ENCODE data around the gene HNRNPLL. TPM values are rescaled to one million over a fixed set of nuclear protein-coding genes. Genes with fewer than 3 reads are reported as not detected.

The HNRNPLL gene
- total and polyA plus RNA-seq, 4 donors: 7.7 to 18.3 (median 13.1) TPM

DNA sequence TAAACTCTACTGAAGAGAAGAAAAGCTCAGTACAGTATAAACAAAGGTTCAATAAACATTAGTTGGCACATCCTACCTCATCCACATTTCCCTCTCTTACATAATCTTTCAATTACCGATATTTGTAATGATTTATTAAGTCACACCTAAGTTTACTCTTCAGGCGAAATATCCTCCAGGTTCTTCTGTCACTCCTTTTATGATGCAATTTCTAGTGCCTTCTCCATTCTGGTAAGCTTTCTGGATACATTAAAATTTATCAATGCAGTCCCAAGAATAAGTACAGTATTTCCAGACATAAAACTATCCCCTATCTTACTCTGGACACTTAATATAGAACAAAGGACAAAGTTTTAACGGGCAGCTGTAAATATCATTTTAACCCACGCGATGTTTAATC lies 5.6 kb downstream of the HNRNPLL start:
- Histone ChIP-seq H3K27me3 (ENCODE audit: control insufficient read depth in 4 of 4, insufficient read depth in 4 of 4, low read length in 3 of 4) (no peaks in the 10 kb centered on the region), H3K36me3 (ENCODE audit: control insufficient read depth in 4 of 4, insufficient read depth in 3 of 4, low read depth in 1 of 4, low read length in 3 of 4) (no peaks in the 10 kb centered on the region), H3K9ac (ENCODE audit: low read depth in 1 of 2, low read length in 2 of 2) (no peak overlapping the region), H3K4me1 (ENCODE audit: control insufficient read depth in 4 of 4, insufficient read depth in 4 of 4, low read length in 3 of 4) (peaks cover 5 to 11% (median 9%) of the 10 kb centered on the region in 4 donors), H3K27ac (ENCODE audit: low read depth in 1 of 2, low read length in 2 of 2) (no peak overlapping the region), H3K9me3 (ENCODE audit: control insufficient read depth in 4 of 4, low read length in 3 of 4) (no peaks in the 10 kb centered on the region), H3K4me3 (ENCODE audit: low read depth in 1 of 3, low read length in 3 of 3) (no peak overlapping the region)
- 61% methylated on average over 5 of the region's 5 CpGs for WGBS
- TF ChIP-seq JUND (IDR thresholded peaks at IDR 0.05): no peak
- no peak for TF ChIP-seq NR2F2 (IDR thresholded peaks at IDR 0.05)
- TF ChIP-seq HNF4A (conservative IDR thresholded peaks at IDR 0.05): no peak
- TF ChIP-seq RXRA (IDR thresholded peaks at IDR 0.05): no peak
- no peak for DNase-seq (ENCODE audit: low spot score)

DNA sequence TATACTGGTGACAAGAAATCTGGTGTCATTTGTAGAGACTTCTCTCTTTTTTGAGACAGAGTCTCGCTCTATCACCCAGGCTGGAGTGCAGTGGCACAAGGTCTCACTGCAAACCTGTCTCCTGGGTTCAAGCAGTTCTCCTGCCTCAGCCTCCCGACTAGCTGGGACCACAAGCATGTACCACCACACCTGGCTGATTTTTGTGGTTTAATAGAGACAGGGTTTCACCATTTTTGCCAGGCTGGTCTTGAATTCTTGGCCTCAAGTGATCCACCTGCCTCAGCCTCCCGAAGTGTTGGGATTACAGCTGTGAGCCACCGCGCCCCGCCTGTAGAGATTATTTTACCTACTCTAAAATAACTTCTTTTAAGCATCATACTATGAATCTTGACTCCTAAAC lies 6.5 kb downstream of the HNRNPLL start:
- Histone ChIP-seq H3K27ac (ENCODE audit: low read depth in 1 of 2, low read length in 2 of 2) (no peak overlapping the region), H3K36me3 (ENCODE audit: control insufficient read depth in 4 of 4, insufficient read depth in 3 of 4, low read depth in 1 of 4, low read length in 3 of 4) (peaks cover 0 to 1% (median 0%) of the 10 kb centered on the region in 4 donors), H3K9me3 (ENCODE audit: control insufficient read depth in 4 of 4, low read length in 3 of 4) (no peaks in the 10 kb centered on the region), H3K4me1 (ENCODE audit: control insufficient read depth in 4 of 4, insufficient read depth in 4 of 4, low read length in 3 of 4) (peaks cover 5 to 6% (median 5%) of the 10 kb centered on the region in 4 donors), H3K4me3 (ENCODE audit: low read depth in 1 of 3, low read length in 3 of 3) (no peak overlapping the region), H3K27me3 (ENCODE audit: control insufficient read depth in 4 of 4, insufficient read depth in 4 of 4, low read length in 3 of 4) (no peaks in the 10 kb centered on the region), H3K9ac (ENCODE audit: low read depth in 1 of 2, low read length in 2 of 2) (no peak overlapping the region)
- no peak for TF ChIP-seq EGR1 (IDR thresholded peaks at IDR 0.05; ENCODE audit: low read depth in 2 of 2)
- TF ChIP-seq HNF4A (conservative IDR thresholded peaks at IDR 0.05): no peak
- no peak for TF ChIP-seq FOXA2 (IDR thresholded peaks at IDR 0.05)
- TF ChIP-seq, protein P1, sequence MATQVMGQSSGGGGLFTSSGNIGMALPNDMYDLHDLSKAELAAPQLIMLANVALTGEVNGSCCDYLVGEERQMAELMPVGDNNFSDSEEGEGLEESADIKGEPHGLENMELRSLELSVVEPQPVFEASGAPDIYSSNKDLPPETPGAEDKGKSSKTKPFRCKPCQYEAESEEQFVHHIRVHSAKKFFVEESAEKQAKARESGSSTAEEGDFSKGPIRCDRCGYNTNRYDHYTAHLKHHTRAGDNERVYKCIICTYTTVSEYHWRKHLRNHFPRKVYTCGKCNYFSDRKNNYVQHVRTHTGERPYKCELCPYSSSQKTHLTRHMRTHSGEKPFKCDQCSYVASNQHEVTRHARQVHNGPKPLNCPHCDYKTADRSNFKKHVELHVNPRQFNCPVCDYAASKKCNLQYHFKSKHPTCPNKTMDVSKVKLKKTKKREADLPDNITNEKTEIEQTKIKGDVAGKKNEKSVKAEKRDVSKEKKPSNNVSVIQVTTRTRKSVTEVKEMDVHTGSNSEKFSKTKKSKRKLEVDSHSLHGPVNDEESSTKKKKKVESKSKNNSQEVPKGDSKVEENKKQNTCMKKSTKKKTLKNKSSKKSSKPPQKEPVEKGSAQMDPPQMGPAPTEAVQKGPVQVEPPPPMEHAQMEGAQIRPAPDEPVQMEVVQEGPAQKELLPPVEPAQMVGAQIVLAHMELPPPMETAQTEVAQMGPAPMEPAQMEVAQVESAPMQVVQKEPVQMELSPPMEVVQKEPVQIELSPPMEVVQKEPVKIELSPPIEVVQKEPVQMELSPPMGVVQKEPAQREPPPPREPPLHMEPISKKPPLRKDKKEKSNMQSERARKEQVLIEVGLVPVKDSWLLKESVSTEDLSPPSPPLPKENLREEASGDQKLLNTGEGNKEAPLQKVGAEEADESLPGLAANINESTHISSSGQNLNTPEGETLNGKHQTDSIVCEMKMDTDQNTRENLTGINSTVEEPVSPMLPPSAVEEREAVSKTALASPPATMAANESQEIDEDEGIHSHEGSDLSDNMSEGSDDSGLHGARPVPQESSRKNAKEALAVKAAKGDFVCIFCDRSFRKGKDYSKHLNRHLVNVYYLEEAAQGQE (IDR thresholded peaks at IDR 0.05): no peak
- TF ChIP-seq, protein P2, sequence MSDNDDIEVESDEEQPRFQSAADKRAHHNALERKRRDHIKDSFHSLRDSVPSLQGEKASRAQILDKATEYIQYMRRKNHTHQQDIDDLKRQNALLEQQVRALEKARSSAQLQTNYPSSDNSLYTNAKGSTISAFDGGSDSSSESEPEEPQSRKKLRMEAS (IDR thresholded peaks at IDR 0.05): no peak
- TF ChIP-seq RXRA (IDR thresholded peaks at IDR 0.05): no peak
- DNase-seq (ENCODE audit: low spot score): no peak
- 93% methylated on average over 6 of the region's 6 CpGs for WGBS

DNA sequence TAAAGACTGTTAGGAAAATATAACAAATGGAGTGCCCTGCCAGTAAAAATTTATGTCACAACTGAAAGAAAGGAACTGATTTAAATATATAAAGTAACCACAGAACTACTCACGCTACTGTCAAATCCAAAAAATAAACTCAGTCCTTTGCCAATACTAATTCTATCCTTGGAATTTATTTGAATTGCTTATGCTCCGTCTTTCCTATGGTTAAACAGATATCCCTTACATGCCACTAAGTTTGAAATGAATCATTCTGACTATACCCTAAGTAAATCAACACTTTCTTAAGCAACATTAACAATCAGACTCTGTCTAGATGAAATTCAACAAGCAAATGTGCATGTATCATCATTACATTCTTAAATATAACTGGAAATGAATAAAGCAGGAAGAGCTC lies 9.8 kb downstream of the HNRNPLL start:
- TF ChIP-seq, protein P3, sequence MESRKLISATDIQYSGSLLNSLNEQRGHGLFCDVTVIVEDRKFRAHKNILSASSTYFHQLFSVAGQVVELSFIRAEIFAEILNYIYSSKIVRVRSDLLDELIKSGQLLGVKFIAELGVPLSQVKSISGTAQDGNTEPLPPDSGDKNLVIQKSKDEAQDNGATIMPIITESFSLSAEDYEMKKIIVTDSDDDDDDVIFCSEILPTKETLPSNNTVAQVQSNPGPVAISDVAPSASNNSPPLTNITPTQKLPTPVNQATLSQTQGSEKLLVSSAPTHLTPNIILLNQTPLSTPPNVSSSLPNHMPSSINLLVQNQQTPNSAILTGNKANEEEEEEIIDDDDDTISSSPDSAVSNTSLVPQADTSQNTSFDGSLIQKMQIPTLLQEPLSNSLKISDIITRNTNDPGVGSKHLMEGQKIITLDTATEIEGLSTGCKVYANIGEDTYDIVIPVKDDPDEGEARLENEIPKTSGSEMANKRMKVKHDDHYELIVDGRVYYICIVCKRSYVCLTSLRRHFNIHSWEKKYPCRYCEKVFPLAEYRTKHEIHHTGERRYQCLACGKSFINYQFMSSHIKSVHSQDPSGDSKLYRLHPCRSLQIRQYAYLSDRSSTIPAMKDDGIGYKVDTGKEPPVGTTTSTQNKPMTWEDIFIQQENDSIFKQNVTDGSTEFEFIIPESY (IDR thresholded peaks at IDR 0.05): no peak
- TF ChIP-seq JUND (IDR thresholded peaks at IDR 0.05) (no peak), FOXA2 (IDR thresholded peaks at IDR 0.05) (no peak), SP1 (IDR thresholded peaks at IDR 0.05) (no peak), RAD21 (IDR thresholded peaks at IDR 0.05) (no peak), GABPA (IDR thresholded peaks at IDR 0.05 in 1 of 2, conservative IDR thresholded peaks at IDR 0.05 in 1 of 2) (no peak), HNF4G (IDR thresholded peaks at IDR 0.05) (no peak), EGR1 (IDR thresholded peaks at IDR 0.05; ENCODE audit: low read depth in 2 of 2) (no peak), HNF4A (conservative IDR thresholded peaks at IDR 0.05) (no peak)
- TF ChIP-seq, protein P2 (IDR thresholded peaks at IDR 0.05): no peak
- no peak for DNase-seq (ENCODE audit: low spot score)
- Histone ChIP-seq H3K36me3 (ENCODE audit: control insufficient read depth in 4 of 4, insufficient read depth in 3 of 4, low read depth in 1 of 4, low read length in 3 of 4) (peaks cover 0 to 1% (median 0%) of the 10 kb centered on the region in 4 donors), H3K27ac (ENCODE audit: low read depth in 1 of 2, low read length in 2 of 2) (no peak overlapping the region), H3K27me3 (ENCODE audit: control insufficient read depth in 4 of 4, insufficient read depth in 4 of 4, low read length in 3 of 4) (no peaks in the 10 kb centered on the region), H3K4me3 (ENCODE audit: low read depth in 1 of 3, low read length in 3 of 3) (no peak overlapping the region), H3K9me3 (ENCODE audit: control insufficient read depth in 4 of 4, low read length in 3 of 4) (no peaks in the 10 kb centered on the region), H3K9ac (ENCODE audit: low read depth in 1 of 2, low read length in 2 of 2) (no peak overlapping the region), H3K4me1 (ENCODE audit: control insufficient read depth in 4 of 4, insufficient read depth in 4 of 4, low read length in 3 of 4) (peaks cover 0 to 1% (median 0%) of the 10 kb centered on the region in 4 donors)
- 84% methylated on average over 2 of the region's 2 CpGs for WGBS

Measured in liver (tissue), 9 donors.